ENCODE results near the gene ATP2B3. TPM values are rescaled to one million over a fixed set of nuclear protein-coding genes. Genes with fewer than 3 reads are reported as not detected.

The ATP2B3 gene
- total RNA-seq, 3 donors from 2014 or later (not counting 1 experiment from before 2014, with no cell fraction given), result not detected

DNA sequence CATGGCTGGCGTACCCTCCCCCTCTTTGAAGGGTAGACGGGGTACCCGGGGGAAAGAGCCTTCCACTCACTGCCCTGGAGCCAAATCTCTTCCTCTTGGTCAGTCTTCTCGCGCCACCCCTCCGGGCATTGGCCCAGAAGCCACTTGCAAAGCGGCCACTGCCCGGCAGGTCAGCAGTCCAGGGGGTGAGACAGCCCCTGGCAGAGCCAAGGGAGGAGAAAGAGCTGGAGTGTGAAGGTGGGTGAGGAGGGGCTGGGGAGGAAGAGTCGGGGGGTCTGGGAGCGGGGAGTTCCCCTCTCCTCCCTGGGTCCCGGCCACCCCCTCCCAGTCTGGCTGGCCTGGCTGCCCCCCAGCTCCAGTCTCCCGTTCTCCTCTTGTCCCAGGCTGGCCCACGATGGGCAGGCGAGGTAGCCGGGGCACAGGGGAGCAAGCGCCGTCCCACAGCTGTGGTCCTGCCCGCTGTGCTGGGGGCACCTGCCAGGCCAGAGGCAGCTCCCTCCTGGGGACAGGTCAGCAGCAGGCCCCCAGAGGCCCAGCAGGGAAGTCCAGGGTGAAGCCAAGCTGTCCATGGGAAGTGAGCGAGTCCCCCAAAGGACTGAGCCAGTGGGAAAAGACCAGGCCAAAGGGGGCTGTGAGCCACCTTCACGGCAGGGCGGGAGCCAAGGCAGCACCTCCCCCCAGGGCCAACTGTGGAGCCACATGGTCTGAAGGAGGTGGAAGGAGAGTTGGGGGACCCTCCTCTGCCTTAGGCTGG is 108.0 kb downstream of the ATP2B3 start:
- 86% methylated on average over 19 of the region's 21 CpGs for WGBS (ENCODE audit: insufficient coverage)
- H3K4me1 ChIP-seq (ENCODE audit: control insufficient read depth, insufficient read depth, low read length), result no peaks in the 10 kb centered on the region
- H3K36me3 Mint-ChIP-seq, result no peaks in the 10 kb centered on the region
- H3K27me3 ChIP-seq (ENCODE audit: control insufficient read depth, insufficient read depth, low read length), result no peaks in the 10 kb centered on the region
- peaks cover 2 to 19% of the 10 kb centered on the region in 2 donors for H3K27me3 Mint-ChIP-seq (ENCODE audit: low read depth in 2 of 2)
- no peak overlapping the region for H3K4me3 ChIP-seq (ENCODE audit: low read length)
- DNase-seq, result no peak
- no peak for ATAC-seq
- H3K4me3 Mint-ChIP-seq, result no peak overlapping the region
- no peak overlapping the region for H3K27ac Mint-ChIP-seq
- no peaks in the 10 kb centered on the region for H3K9me3 ChIP-seq (ENCODE audit: control insufficient read depth, insufficient read depth, low read length)
- intact Hi-C loops (cut with micrococcal nuclease), result no loop called here
- TF ChIP-seq, protein P1, sequence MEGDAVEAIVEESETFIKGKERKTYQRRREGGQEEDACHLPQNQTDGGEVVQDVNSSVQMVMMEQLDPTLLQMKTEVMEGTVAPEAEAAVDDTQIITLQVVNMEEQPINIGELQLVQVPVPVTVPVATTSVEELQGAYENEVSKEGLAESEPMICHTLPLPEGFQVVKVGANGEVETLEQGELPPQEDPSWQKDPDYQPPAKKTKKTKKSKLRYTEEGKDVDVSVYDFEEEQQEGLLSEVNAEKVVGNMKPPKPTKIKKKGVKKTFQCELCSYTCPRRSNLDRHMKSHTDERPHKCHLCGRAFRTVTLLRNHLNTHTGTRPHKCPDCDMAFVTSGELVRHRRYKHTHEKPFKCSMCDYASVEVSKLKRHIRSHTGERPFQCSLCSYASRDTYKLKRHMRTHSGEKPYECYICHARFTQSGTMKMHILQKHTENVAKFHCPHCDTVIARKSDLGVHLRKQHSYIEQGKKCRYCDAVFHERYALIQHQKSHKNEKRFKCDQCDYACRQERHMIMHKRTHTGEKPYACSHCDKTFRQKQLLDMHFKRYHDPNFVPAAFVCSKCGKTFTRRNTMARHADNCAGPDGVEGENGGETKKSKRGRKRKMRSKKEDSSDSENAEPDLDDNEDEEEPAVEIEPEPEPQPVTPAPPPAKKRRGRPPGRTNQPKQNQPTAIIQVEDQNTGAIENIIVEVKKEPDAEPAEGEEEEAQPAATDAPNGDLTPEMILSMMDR (IDR thresholded peaks at IDR 0.05), result no peak
- no peaks in the 10 kb centered on the region for H3K9me3 Mint-ChIP-seq
- no peaks in the 10 kb centered on the region for H3K36me3 ChIP-seq (ENCODE audit: control insufficient read depth, insufficient read depth, low read length)
- H3K27ac ChIP-seq (ENCODE audit: low read length), result no peak overlapping the region
- no peaks in the 10 kb centered on the region for H3K4me1 Mint-ChIP-seq

DNA sequence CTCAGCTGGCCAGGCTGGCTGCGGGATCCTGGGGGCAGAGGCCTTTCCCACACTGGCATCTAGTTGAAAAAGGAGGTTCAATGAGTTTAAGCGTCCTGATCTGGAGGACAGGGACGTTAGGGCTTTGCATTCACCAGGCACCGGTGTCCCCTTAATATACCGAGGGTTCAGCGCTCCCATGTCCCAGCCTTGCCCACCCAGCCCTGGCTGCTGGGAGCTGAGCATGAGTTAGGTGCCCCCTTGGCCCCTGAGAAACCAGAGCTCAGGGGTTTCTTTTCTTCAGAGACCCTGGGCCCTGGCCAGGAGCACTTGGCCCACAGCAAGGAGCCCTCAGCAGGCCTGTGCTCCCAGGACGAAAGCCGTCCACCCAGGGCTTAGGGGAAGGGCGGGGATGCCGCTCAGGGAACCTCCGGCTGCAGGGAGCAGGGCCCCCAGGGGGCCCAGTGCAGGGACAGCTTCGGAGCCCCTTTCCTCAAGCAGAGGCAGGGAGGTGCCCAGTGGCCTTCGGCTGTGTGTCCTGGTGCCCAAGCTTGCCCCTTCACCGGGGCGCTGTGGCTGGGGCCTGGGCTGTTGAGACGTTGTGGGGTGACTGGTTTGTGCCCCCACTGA is 108.7 kb downstream of the ATP2B3 start:
- ATAC-seq (no peak), DNase-seq (no peak)
- Histone ChIP-seq H3K27ac (ENCODE audit: low read length) (no peak overlapping the region), H3K4me3 (ENCODE audit: low read length) (no peak overlapping the region), H3K27me3 (ENCODE audit: control insufficient read depth, insufficient read depth, low read length) (no peaks in the 10 kb centered on the region), H3K36me3 (ENCODE audit: control insufficient read depth, insufficient read depth, low read length) (no peaks in the 10 kb centered on the region), H3K9me3 (ENCODE audit: control insufficient read depth, insufficient read depth, low read length) (no peaks in the 10 kb centered on the region), H3K4me1 (ENCODE audit: control insufficient read depth, insufficient read depth, low read length) (no peaks in the 10 kb centered on the region)
- Mint-ChIP-seq H3K4me3 (no peak overlapping the region), H3K27ac (no peak overlapping the region), H3K9me3 (no peaks in the 10 kb centered on the region), H3K27me3 (ENCODE audit: low read depth in 2 of 2) (peaks cover 2 to 19% of the 10 kb centered on the region in 2 donors), H3K36me3 (no peaks in the 10 kb centered on the region), H3K4me1 (no peaks in the 10 kb centered on the region)
- intact Hi-C loops (cut with micrococcal nuclease), result no loop called here
- TF ChIP-seq, protein P1 (IDR thresholded peaks at IDR 0.05), result no peak
- WGBS (ENCODE audit: insufficient coverage), result 85% methylated on average over 13 of the region's 16 CpGs

DNA sequence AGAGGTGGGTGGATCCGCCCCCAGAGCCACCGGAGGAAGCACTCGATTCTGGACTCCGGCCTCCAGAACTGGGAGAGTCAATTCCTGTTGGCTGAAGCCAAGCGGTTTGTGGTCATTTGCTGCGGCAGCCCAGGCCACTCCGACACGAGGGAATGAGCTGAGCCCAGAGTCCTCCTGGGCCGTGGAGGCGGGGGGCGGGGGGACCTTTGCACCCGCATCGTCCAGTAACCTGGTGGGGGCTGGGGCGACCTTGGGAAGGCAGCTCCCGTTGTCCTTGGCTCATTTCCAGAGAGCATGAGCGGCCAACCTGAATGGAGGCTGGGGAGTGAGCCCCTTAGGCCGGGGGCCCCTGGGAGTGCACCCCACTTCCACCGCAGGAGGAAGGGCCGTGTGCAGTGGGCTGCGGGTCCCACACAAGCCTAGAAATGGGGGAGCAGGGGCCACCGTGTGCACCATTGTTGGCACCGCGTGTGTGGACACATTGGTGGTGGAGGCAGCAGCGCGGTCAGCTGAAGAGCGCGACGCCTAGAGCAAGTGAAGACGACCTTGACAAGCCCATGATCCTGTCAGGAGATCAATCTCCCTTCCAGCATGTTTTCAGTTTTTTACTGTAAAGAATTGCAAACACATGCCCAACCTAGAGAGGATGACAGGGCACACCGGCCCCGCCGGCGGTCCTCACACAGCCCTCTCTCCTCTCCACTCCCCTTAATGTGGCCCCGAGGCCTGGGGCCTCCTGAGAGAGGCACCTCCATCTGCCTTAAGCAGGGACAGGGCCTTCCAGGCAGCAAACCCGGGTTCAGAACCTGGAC is 109.6 kb downstream of the ATP2B3 start:
- Mint-ChIP-seq H3K4me1 (no peaks in the 10 kb centered on the region), H3K4me3 (no peak overlapping the region), H3K27ac (no peak overlapping the region), H3K27me3 (ENCODE audit: low read depth in 2 of 2) (peaks cover 2 to 14% of the 10 kb centered on the region in 2 donors), H3K9me3 (no peaks in the 10 kb centered on the region), H3K36me3 (no peaks in the 10 kb centered on the region)
- intact Hi-C loops (cut with micrococcal nuclease), result no loop called here
- TF ChIP-seq, protein P1 (IDR thresholded peaks at IDR 0.05), result no peak
- Histone ChIP-seq H3K36me3 (ENCODE audit: control insufficient read depth, insufficient read depth, low read length) (no peaks in the 10 kb centered on the region), H3K9me3 (ENCODE audit: control insufficient read depth, insufficient read depth, low read length) (no peaks in the 10 kb centered on the region), H3K27me3 (ENCODE audit: control insufficient read depth, insufficient read depth, low read length) (no peaks in the 10 kb centered on the region), H3K4me3 (ENCODE audit: low read length) (no peak overlapping the region), H3K4me1 (ENCODE audit: control insufficient read depth, insufficient read depth, low read length) (no peaks in the 10 kb centered on the region), H3K27ac (ENCODE audit: low read length) (no peak overlapping the region)
- DNase-seq (no peak), ATAC-seq (no peak)
- WGBS (ENCODE audit: insufficient coverage), result 86% methylated on average over 35 of the region's 35 CpGs

Data from natural killer cell (primary cell).